ENCODE results near the gene CLTC. TPM values are rescaled to one million over a fixed set of nuclear protein-coding genes. Genes with fewer than 3 reads are reported as not detected.
"Not testable (repeated sequence)": the region's sequence is repeated elsewhere in the genome, so short reads cannot be mapped to it uniquely, and the experiment has no call there.

CLTC gene
- 100 to 1,000 TPM in 11 of 12 donors, not detected in 1; 121 to 195 (median 154) TPM for polyA plus RNA-seq (ENCODE audit: insufficient read length in 12 of 12)
- long read RNA-seq, donor 1, full-length matches to known transcripts, result 6 of 81 reads
- long read RNA-seq, donor 1, partial matches to known transcripts, result 75 of 81 reads
- long read RNA-seq, donor 1, other reads (novel, unspliced or antisense), result 0 of 81 reads
- long read RNA-seq, donor 2, full-length matches to known transcripts, result 18 of 29 reads
- long read RNA-seq, donor 2, partial matches to known transcripts, result 6 of 29 reads
- long read RNA-seq, donor 2, other reads (novel, unspliced or antisense), result 5 of 29 reads
- long read RNA-seq, donor 3, result 0 reads
- long read RNA-seq, donor 4, full-length matches to known transcripts, result 5 of 10 reads
- long read RNA-seq, donor 4, partial matches to known transcripts, result 5 of 10 reads
- long read RNA-seq, donor 4, other reads (novel, unspliced or antisense), result 0 of 10 reads
- long read RNA-seq, donor 5, full-length matches to known transcripts, result 3 of 23 reads
- long read RNA-seq, donor 5, partial matches to known transcripts, result 20 of 23 reads
- long read RNA-seq, donor 5, other reads (novel, unspliced or antisense), result 0 of 23 reads
- long read RNA-seq, donor 6, full-length matches to known transcripts, result 4 of 9 reads
- long read RNA-seq, donor 6, partial matches to known transcripts, result 5 of 9 reads
- long read RNA-seq, donor 6, other reads (novel, unspliced or antisense), result 0 of 9 reads
- long read RNA-seq, donor 7, full-length matches to known transcripts, result 2 of 2 reads
- long read RNA-seq, donor 7, partial matches to known transcripts, result 0 of 2 reads
- long read RNA-seq, donor 7, other reads (novel, unspliced or antisense), result 0 of 2 reads
- long read RNA-seq, donor 8, full-length matches to known transcripts, result 6 of 61 reads
- long read RNA-seq, donor 8, partial matches to known transcripts, result 55 of 61 reads
- long read RNA-seq, donor 8, other reads (novel, unspliced or antisense), result 0 of 61 reads
- long read RNA-seq, donor 9, full-length matches to known transcripts, result 3 of 64 reads
- long read RNA-seq, donor 9, partial matches to known transcripts, result 61 of 64 reads
- long read RNA-seq, donor 9, other reads (novel, unspliced or antisense), result 0 of 64 reads
- long read RNA-seq, donor 10, full-length matches to known transcripts, result 6 of 26 reads
- long read RNA-seq, donor 10, partial matches to known transcripts, result 20 of 26 reads
- long read RNA-seq, donor 10, other reads (novel, unspliced or antisense), result 0 of 26 reads
- long read RNA-seq, donor 11, full-length matches to known transcripts, result 11 of 35 reads
- long read RNA-seq, donor 11, partial matches to known transcripts, result 24 of 35 reads
- long read RNA-seq, donor 11, other reads (novel, unspliced or antisense), result 0 of 35 reads

- peak; percentile 98 for DNase-seq
These were observed at the start of gene CLTC for GRCh38 chr17:59619298-59620063. Gene CLTC, plus strand, starts transcription at chr17:59619895. Its CDS starts 237 bp downstream, at chr17:59620132.

GRCh38 chr17:59572301-59572924, 47.3 kb upstream of the CLTC start:
- DNase-seq, result no peak

- DNase-seq, result not testable (repeated sequence)
These were observed 35.5 kb upstream of the CLTC start for GRCh38 chr17:59584168-59584567.

GRCh38 chr17:59600169-59600568, 19.5 kb upstream of the CLTC start:
- no peak for DNase-seq

GRCh38 chr17:59601130-59601529, 18.6 kb upstream of the CLTC start:
- no peak for DNase-seq

GRCh38 chr17:59607061-59607460, 12.6 kb upstream of the CLTC start:
- no peak for DNase-seq

GRCh38 chr17:59607817-59608403, 11.8 kb upstream of the CLTC start:
- no peak for DNase-seq

GRCh38 chr17:59611503-59611902, 8.2 kb upstream of the CLTC start:
- DNase-seq, result no peak

- DNase-seq, result no peak
These were observed 3.3 kb upstream of the CLTC start for GRCh38 chr17:59616253-59616920.

GRCh38 chr17:59617156-59617732, 2.5 kb upstream of the CLTC start:
- no peak for DNase-seq

- no peak for DNase-seq
These were observed 729 bp upstream of the CLTC start for GRCh38 chr17:59619035-59619297.

- DNase-seq, result no peak
These were observed 317 bp downstream of the CLTC start for GRCh38 chr17:59620064-59620359.

GRCh38 chr17:59620518-59621259, 994 bp downstream of the CLTC start:
- peak; percentile 41 for DNase-seq

GRCh38 chr17:59621771-59622170, 2.1 kb downstream of the CLTC start:
- DNase-seq, result no peak

- no peak for DNase-seq
These were observed 3.5 kb downstream of the CLTC start for GRCh38 chr17:59623151-59623550.

GRCh38 chr17:59626756-59627155, 7.1 kb downstream of the CLTC start:
- DNase-seq, result no peak

GRCh38 chr17:59627274-59627673, 7.6 kb downstream of the CLTC start:
- DNase-seq, result no peak

- no peak for DNase-seq
These were observed 8.1 kb downstream of the CLTC start for GRCh38 chr17:59627770-59628171.

GRCh38 chr17:59629174-59629573, 9.5 kb downstream of the CLTC start:
- no peak for DNase-seq
